Progenitor cell of endocrine pancreas (in vitro differentiated cells): Measurements from ENCODE around the gene TESMIN. TPM values are rescaled to one million over a fixed set of nuclear protein-coding genes. Genes with fewer than 3 reads are reported as not detected.

Experiments used
- DNase-seq: peaks from one replicate; pipeline ENCODE4 v3.0.0; 2021; ENCODE audit warnings: low spot score; ENCODE audit not compliant: unreplicated experiment
- H3K27ac Mint-ChIP-seq: 2 replicates; pipeline ENCODE4 v1.8.0; 2021; ENCODE audit warnings: mild to moderate bottlenecking, moderate library complexity, mixed read lengths
- H3K27me3 Mint-ChIP-seq: 2 replicates; pipeline ENCODE4 v1.8.0; 2021; ENCODE audit warnings: mixed read lengths
- H3K36me3 Mint-ChIP-seq: 2 replicates; pipeline ENCODE4 v1.8.0; 2022; ENCODE audit warnings: mixed read lengths; ENCODE audit not compliant: insufficient read depth
- H3K4me1 Mint-ChIP-seq: 2 replicates; pipeline ENCODE4 v1.8.0; 2021; ENCODE audit warnings: low read depth, mixed read lengths
- H3K4me3 Mint-ChIP-seq: 2 replicates; pipeline ENCODE4 v1.8.0; 2021; ENCODE audit warnings: low read depth, mild to moderate bottlenecking, moderate library complexity, mixed read lengths
- H3K9me3 Mint-ChIP-seq: 2 replicates; pipeline ENCODE4 v1.8.0; 2021; ENCODE audit warnings: low read depth, mixed read lengths
- total RNA-seq: library from RNA; stranded (reverse); gene quantifications from 2 replicates; pipeline ENCODE4 v1.2.1, GENCODE V29; 2021
- TF ChIP-seq, protein P1 (sequence below): fragments of 200-600 bp; sonication (generic); IDR thresholded peaks from one replicate; pipeline ENCODE4 v1.5.0; 2021; ENCODE audit warnings: antibody characterized with exemption, mild to moderate bottlenecking; ENCODE audit not compliant: unreplicated experiment

Gene TESMIN
- total RNA-seq, 1 donor from 2014 or later, result 26.6 TPM

DNA sequence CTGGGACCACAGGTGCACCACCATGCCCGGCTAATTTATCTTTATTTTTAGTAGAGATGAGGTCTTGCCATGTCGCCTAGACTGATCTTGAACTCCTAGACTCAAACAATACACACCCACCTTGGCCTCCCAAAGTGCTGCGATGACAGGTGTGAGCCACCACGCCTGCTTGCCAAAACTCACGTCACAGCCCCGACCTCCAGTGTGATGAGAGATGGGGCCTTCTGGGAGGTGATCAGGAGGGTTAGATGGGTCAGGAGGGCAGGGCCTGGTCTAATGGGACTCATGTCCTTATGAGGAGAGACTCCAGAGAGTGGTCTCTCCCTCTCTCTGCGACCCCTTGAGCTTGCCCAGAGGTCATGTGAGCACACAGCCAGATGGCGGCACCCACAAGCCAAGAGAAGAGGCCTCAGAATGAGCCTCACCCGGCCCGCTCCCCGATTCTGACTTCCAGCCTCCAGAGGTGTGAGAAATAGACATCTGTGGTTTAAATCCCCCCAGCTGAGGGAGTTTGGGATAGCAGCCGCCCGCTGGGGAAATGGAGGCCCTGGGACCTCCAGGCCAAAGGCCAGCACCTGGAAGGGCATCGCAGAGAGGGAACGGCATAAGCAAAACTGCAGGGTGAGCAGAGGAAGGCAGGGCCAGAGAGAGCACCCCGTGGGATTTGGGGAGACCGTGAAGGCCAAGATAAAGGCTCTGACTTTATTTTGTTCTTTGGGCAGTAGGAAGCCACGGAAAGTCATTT lies 91.1 kb downstream of the TESMIN start:
- Mint-ChIP-seq H3K27ac (no peak overlapping the region), H3K27me3 (peaks cover 5% of the 10 kb centered on the region)
- TF ChIP-seq, protein P1, sequence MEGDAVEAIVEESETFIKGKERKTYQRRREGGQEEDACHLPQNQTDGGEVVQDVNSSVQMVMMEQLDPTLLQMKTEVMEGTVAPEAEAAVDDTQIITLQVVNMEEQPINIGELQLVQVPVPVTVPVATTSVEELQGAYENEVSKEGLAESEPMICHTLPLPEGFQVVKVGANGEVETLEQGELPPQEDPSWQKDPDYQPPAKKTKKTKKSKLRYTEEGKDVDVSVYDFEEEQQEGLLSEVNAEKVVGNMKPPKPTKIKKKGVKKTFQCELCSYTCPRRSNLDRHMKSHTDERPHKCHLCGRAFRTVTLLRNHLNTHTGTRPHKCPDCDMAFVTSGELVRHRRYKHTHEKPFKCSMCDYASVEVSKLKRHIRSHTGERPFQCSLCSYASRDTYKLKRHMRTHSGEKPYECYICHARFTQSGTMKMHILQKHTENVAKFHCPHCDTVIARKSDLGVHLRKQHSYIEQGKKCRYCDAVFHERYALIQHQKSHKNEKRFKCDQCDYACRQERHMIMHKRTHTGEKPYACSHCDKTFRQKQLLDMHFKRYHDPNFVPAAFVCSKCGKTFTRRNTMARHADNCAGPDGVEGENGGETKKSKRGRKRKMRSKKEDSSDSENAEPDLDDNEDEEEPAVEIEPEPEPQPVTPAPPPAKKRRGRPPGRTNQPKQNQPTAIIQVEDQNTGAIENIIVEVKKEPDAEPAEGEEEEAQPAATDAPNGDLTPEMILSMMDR, result no peak

DNA sequence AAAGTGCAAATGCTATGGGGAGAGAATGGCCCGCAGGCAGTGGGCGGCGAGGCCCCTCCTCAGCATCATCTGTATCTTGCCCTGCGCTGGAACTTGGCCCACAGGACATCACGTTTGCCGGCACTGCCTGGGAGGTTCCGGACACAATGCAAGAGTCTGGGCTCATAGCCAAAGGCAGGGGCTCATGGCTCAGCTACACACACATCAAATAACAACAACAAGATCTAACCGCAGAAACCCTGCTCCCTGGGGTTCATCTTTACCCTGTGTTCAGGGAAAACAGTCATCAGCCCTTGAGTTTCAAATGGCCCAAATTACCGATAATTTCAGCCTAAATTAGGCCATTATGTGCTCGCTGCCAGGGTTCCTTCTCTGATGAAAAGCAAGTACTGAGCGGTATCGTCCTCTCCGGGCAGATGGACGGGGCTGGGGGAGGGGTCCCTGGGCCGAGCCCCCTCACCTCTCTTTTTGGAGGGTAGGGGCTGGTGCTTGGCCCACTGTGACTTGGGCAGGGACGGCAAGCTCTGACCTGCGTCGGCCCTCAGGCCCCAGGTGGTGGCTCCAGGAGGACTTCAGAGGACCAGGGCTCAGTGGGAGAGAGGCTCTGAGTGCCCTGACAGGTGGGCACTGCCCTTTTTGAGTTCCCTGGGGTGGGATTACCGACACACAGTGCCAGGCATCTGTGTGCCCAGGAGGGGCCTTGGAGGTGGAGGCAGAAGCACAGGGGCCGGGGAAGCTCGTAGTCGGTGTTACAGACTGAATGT lies 92.0 kb downstream of the TESMIN start:
- H3K27ac Mint-ChIP-seq, result no peak overlapping the region
- H3K4me3 Mint-ChIP-seq, result no peak overlapping the region
- H3K4me1 Mint-ChIP-seq, result peaks cover 1% of the 10 kb centered on the region
- H3K36me3 Mint-ChIP-seq, result no peaks in the 10 kb centered on the region
- no peak for DNase-seq
- H3K27me3 Mint-ChIP-seq, result peaks cover 4% of the 10 kb centered on the region
- H3K9me3 Mint-ChIP-seq, result no peaks in the 10 kb centered on the region
- TF ChIP-seq, protein P1, result no peak

More for the DNA sequence above, 91.1 kb downstream of the TESMIN start:
- H3K36me3 Mint-ChIP-seq, result no peaks in the 10 kb centered on the region
- H3K4me1 Mint-ChIP-seq, result peaks cover 1% of the 10 kb centered on the region
- no peak overlapping the region for H3K4me3 Mint-ChIP-seq
- no peaks in the 10 kb centered on the region for H3K9me3 Mint-ChIP-seq
- no peak for DNase-seq

DNA sequence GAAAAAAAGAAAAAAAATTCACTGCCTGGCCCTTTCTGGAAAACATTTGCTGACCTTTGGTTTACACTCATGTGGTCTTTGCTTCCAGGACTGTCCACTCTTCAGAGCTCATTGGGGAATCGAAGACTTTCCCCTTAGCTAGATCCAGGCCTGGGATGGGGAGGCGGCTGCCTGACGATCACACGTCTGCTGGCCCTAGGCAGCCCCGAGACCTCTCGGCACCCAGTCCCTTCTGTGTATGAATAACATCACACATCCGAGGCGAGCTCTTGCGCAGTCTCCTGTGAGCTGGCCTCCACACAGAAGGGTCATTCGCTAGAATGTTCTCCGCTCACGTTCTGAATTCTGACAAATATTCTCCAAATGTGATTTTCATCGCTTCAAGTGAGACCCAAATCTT lies 92.7 kb downstream of the TESMIN start:
- Mint-ChIP-seq H3K9me3 (no peaks in the 10 kb centered on the region), H3K27ac (no peak overlapping the region), H3K36me3 (no peaks in the 10 kb centered on the region), H3K27me3 (peaks cover 4% of the 10 kb centered on the region), H3K4me3 (no peak overlapping the region), H3K4me1 (peaks cover 1% of the 10 kb centered on the region)
- TF ChIP-seq, protein P1, result no peak
- no peak for DNase-seq

DNA sequence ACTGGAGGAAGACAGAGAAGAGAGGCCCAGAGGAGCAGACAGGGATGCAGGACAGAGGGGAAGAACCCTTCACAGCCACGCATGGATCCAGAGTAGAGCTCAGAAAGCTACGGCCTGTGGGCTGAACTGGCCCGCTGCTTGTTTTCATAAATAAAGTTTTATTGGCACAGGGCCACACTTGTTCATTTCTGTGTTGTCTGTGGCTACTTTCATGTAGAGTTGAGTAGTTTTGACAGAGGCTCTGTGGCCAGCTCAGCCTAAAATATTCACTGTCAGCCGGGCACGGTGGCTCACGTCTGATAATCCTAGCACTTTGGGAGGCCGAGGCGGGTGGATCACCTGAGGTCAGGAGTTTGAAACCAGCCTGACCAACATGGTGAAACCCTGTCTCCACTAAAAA lies 93.2 kb downstream of the TESMIN start:
- TF ChIP-seq, protein P1, result no peak
- peaks cover 1% of the 10 kb centered on the region for H3K4me1 Mint-ChIP-seq
- no peak overlapping the region for H3K27ac Mint-ChIP-seq
- no peak for DNase-seq
- no peaks in the 10 kb centered on the region for H3K9me3 Mint-ChIP-seq
- H3K27me3 Mint-ChIP-seq, result peaks cover 4% of the 10 kb centered on the region
- no peak overlapping the region for H3K4me3 Mint-ChIP-seq
- H3K36me3 Mint-ChIP-seq, result no peaks in the 10 kb centered on the region

Other genes starting within 250 kb of the TESMIN start
- gene GAL, start 67.0 kb downstream of the TESMIN start, total RNA-seq, result 1.5 and 2.2 TPM in 2 replicates
- gene CPT1A, start 90.4 kb upstream of the TESMIN start, total RNA-seq, result 3.8 and 5.7 TPM in 2 replicates
- gene MRPL21, start 152.3 kb upstream of the TESMIN start, total RNA-seq, result 51.4 and 54.0 TPM in 2 replicates
- gene IGHMBP2, start 152.4 kb upstream of the TESMIN start, total RNA-seq, result 30.6 and 30.8 TPM in 2 replicates
- not detected in 2 replicates for gene MRGPRD, start 229.5 kb upstream of the TESMIN start, total RNA-seq